Transverse colon (tissue), 4 donors: ENCODE results near the gene TTC1. TPM values are rescaled to one million over a fixed set of nuclear protein-coding genes. Genes with fewer than 3 reads are reported as not detected.

ENCODE experiments used
- DNase-seq: peaks from one replicate; pipeline ENCODE4 v3.0.0-alpha.2; 2019
- H3K27ac ChIP-seq, 4 donors: fragments of 200-600 bp; sonication (generic); 2 replicates each; pipeline ENCODE4 v1.5.1; 2016 to 2018; ENCODE audit warnings: inconsistent platforms in 4 of 4
- H3K27me3 ChIP-seq: fragments of 200-600 bp; sonication (generic); 2 replicates; pipeline ENCODE4 v1.5.1; 2017; ENCODE audit warnings: inconsistent platforms
- H3K36me3 ChIP-seq, 4 donors: fragments of 200-600 bp; sonication (generic); 2 replicates each; pipeline ENCODE4 v1.5.1; 2017 to 2019; ENCODE audit warnings: inconsistent platforms in 4 of 4
- H3K4me1 ChIP-seq, 4 donors: fragments of 200-600 bp; sonication (generic); 2 replicates each; pipeline ENCODE4 v1.5.1; 2017 to 2020; ENCODE audit warnings: inconsistent platforms in 4 of 4
- H3K4me3 ChIP-seq, 4 donors: fragments of 200-600 bp; sonication (generic); 1 replicate in 1 of 4; 2 replicates in 3 of 4; pipeline versions ENCODE4 v1.5.1 to v1.6.1; 2017 to 2019; ENCODE audit warnings: inconsistent platforms in 4 of 4
- H3K9me3 ChIP-seq, 2 donors: fragments of 200-600 bp; sonication (generic); 2 replicates each; pipeline ENCODE4 v1.5.1; 2017 to 2019; ENCODE audit warnings: inconsistent platforms in 2 of 2
- EP300 ChIP-seq: sonication (generic); formaldehyde crosslinking; IDR thresholded peaks from one replicate; pipeline ENCODE4 v1.6.1; 2017; ENCODE audit warnings: antibody characterized with exemption, low read depth
- POLR2A ChIP-seq: fragments of 450-650 bp; IDR thresholded peaks from one replicate; pipeline ENCODE4 v1.6.1; 2016; ENCODE audit warnings: antibody characterized with exemption, mild to moderate bottlenecking, moderate library complexity
- POLR2AphosphoS5 ChIP-seq, 3 donors: sonication (generic); formaldehyde crosslinking; IDR thresholded peaks; one replicate each; pipeline ENCODE4 v1.6.1; 2016; ENCODE audit warnings: antibody characterized with exemption in 3 of 3
- WGBS, 2 donors: methylation state at CpG; one replicate each; pipeline ENCODE4 v1.1.5; 2018; ENCODE audit warnings: low coverage in 1 of 2; 5-methylcytosine and 5-hydroxymethylcytosine counted together
- in situ Hi-C, 4 donors: fragments of 200-750 bp; cut with MboI; loops; one replicate each; pipeline versions ENCODE4 v1.15.0 to v1.15.1; 2017; ENCODE audit warnings: low sequenced_read_pairs in 3 of 4, low pct_ligation_motif_present in 1 of 4, low pct_unique_long_range_greater_than_20kb in 1 of 4
- intact Hi-C: fragments of 100-400 bp; cut with DNase I; formaldehyde crosslinking; loops from one replicate; pipeline ENCODE4 v1.15.1; 2023; ENCODE audit warnings: low total_unique reads
- total RNA-seq, 4 donors: library from RNA; depleted of rRNA; stranded (reverse); fragments of >200 nt; gene quantifications; one replicate each; pipeline ENCODE4 v1.1.0, GENCODE V29; 2016
- TF ChIP-seq, protein P1 (sequence below), 5 experiments: fragments of 200-600 bp in 3 of 5; fragments of 450-650 bp in 2 of 5; sonication (generic) in 3 of 5; IDR thresholded peaks; 1 replicate in 2 of 5; 2 replicates in 3 of 5; pipeline ENCODE4 v1.5.1; 2016 to 2017; ENCODE audit warnings: antibody characterized with exemption in 5 of 5, inconsistent platforms in 3 of 5, mild to moderate bottlenecking in 2 of 5, moderate library complexity in 1 of 5

The TTC1 gene, protein sequence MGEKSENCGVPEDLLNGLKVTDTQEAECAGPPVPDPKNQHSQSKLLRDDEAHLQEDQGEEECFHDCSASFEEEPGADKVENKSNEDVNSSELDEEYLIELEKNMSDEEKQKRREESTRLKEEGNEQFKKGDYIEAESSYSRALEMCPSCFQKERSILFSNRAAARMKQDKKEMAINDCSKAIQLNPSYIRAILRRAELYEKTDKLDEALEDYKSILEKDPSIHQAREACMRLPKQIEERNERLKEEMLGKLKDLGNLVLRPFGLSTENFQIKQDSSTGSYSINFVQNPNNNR
- total RNA-seq, result 10 to 100 TPM in 3 of 4 donors, 1 to 10 TPM in 1; 5.8 to 42.2 (median 24.8) TPM

- 0 to 1% methylated on average over 14 to 31 of the region's 31 CpGs for WGBS, 2 donors
- DNase-seq, result peak; percentile 97
- H3K27me3 ChIP-seq, result no peaks in the 10 kb centered on the region
- in situ Hi-C loops, result loop anchor here in 1 of 4 donors (25.0 kb wide), 1 partner anchor 328 kb away; no protein-coding TSS in a partner anchor
- peak within 1 kb of the TSS; percentile 89 to 95 (median 92) for H3K27ac ChIP-seq
- peaks cover 0 to 13% (median 0%) of the 10 kb centered on the region in 4 donors for H3K36me3 ChIP-seq
- intact Hi-C loops, result no loop called here
- peak within 1 kb of the TSS; percentile 71 to 89 (median 79) for H3K4me3 ChIP-seq
- no peaks in the 10 kb centered on the region for H3K9me3 ChIP-seq
- peaks cover 15 to 43% (median 36%) of the 10 kb centered on the region in 4 donors for H3K4me1 ChIP-seq
- TF ChIP-seq POLR2AphosphoS5 (IDR thresholded peaks at IDR 0.05), result peak; percentile 96 to 98 (median 97)
- TF ChIP-seq EP300, result peak; percentile 37
- TF ChIP-seq POLR2A, result peak; percentile 95
- TF ChIP-seq, protein P1, sequence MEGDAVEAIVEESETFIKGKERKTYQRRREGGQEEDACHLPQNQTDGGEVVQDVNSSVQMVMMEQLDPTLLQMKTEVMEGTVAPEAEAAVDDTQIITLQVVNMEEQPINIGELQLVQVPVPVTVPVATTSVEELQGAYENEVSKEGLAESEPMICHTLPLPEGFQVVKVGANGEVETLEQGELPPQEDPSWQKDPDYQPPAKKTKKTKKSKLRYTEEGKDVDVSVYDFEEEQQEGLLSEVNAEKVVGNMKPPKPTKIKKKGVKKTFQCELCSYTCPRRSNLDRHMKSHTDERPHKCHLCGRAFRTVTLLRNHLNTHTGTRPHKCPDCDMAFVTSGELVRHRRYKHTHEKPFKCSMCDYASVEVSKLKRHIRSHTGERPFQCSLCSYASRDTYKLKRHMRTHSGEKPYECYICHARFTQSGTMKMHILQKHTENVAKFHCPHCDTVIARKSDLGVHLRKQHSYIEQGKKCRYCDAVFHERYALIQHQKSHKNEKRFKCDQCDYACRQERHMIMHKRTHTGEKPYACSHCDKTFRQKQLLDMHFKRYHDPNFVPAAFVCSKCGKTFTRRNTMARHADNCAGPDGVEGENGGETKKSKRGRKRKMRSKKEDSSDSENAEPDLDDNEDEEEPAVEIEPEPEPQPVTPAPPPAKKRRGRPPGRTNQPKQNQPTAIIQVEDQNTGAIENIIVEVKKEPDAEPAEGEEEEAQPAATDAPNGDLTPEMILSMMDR (IDR thresholded peaks at IDR 0.05), result no peak
Measured at GRCh38 chr5:160008877-160009590, at the start of gene TTC1. TSS of gene TTC1 (plus strand) at chr5:160009139. CDS start at chr5:160010529, 1,390 bp downstream.

DNA sequence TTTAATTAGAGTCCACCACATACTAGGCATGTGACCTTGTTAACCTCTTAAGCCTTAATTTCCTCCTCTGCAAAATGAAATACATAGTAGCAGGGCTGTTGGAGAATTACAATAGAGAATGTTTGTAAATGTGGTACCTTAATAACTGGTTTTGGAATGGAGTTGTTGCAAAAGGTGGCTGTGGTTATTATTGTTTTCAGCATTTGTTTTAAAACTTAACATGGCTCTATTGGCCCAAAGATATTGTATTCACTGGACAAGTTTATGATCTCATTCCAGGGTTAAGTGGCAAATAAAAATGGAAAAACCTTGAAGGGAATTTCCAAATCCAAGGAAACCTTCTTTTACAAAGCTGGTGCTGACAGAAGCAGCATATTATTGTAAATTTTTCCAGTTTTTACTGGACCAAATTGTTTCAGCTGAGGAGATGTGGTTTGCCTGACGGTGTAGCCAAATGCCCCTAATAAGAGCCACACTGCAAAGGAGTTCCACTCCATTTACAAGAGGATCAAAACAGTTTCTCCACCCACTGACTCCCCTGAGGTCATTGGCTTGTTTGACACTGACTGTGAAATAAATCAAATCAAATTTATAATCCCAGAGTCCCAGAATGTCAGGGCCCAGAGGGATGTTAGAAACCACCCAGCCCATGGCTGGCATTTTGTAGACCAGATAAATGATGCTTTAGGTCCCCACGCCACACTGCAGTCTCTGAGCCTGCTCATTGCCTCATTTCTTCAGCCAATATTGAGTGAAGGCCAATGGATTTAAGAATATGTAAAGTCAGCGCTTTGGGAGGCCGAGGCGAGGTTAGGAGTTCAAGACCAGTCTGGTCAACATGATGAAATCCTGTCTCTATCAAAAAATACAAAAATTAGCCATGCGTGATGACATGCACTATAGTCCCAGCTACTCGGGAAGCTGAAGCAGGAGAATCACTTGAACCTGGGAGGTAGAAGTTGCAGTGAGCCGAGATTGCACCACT is 47.5 kb upstream of the TTC1 start:
- TF ChIP-seq POLR2AphosphoS5 (IDR thresholded peaks at IDR 0.05) (no peak), EP300 (no peak), POLR2A (no peak)
- TF ChIP-seq, protein P1 (IDR thresholded peaks at IDR 0.05), result no peak
- Histone ChIP-seq H3K9me3 (no peaks in the 10 kb centered on the region), H3K27ac (no peak overlapping the region), H3K36me3 (no peaks in the 10 kb centered on the region), H3K4me1 (peaks cover 0 to 8% (median 6%) of the 10 kb centered on the region in 4 donors), H3K4me3 (no peak overlapping the region), H3K27me3 (no peaks in the 10 kb centered on the region)
- intact Hi-C loops (no loop called here), in situ Hi-C loops (loop anchor here in 1 of 4 donors (25.0 kb wide), 1 partner anchor 524 kb away; no protein-coding TSS in a partner anchor)
- 90% methylated on average over 8 of the region's 8 CpGs; no CpG with 5 or more reads in 1 of the 2 donors for WGBS, 2 donors
- no peak for DNase-seq

DNA sequence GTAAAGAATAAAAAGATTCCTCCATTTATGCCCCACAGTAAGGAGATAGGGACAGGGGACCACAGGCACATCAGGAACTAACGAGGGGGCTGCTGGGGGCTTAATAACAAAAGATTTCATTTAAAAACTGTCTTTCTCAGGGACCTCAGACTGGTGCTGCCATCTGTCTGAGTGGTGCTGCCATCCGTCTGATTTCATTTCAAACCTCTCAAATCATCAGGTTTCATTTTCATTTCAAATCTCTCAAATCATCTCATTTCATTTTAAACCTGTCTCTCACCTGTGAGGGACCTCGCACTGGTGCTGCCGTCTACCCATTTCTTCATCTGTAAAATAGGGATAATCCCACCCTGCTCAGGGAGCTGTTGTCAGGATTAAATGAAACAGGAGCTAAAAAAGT is 46.7 kb upstream of the TTC1 start:
- 89 to 93% methylated on average over 4 of the region's 4 CpGs for WGBS, 2 donors
- in situ Hi-C loops (loop anchor here in 1 of 4 donors (25.0 kb wide), 1 partner anchor 525 kb away; no protein-coding TSS in a partner anchor), intact Hi-C loops (no loop called here)
- Histone ChIP-seq H3K27me3 (peaks cover 3% of the 10 kb centered on the region), H3K4me3 (no peak overlapping the region), H3K36me3 (no peaks in the 10 kb centered on the region), H3K9me3 (no peaks in the 10 kb centered on the region), H3K4me1 (peaks cover 0 to 8% (median 6%) of the 10 kb centered on the region in 4 donors), H3K27ac (no peak overlapping the region)
- DNase-seq, result no peak
- TF ChIP-seq POLR2A (no peak), EP300 (no peak), POLR2AphosphoS5 (IDR thresholded peaks at IDR 0.05) (no peak)
- TF ChIP-seq, protein P1 (IDR thresholded peaks at IDR 0.05), result no peak
